PC-9 (cell line): Measurements from ENCODE around the gene NDUFAF8.

ENCODE experiments used
- CTCF ChIP-seq: fragments of 200-600 bp; sonication (generic); conservative IDR thresholded peaks from 2 replicates; pipeline ENCODE4 v1.6.1; 2017; ENCODE audit warnings: mixed run types, antibody characterized with exemption, mild to moderate bottlenecking, moderate library complexity
- EZH2 ChIP-seq: fragments of 200-600 bp; sonication (generic); IDR thresholded peaks from 2 replicates; pipeline ENCODE4 v1.8.0; 2017; ENCODE audit warnings: antibody characterized with exemption, low read depth

- TF ChIP-seq CTCF, result no peak
- no peak for TF ChIP-seq EZH2
Measured at GRCh38 chr17:81231121-81231645, 7.9 kb upstream of the NDUFAF8 start.
